IPS-11a (cell line): ENCODE results near the gene TPST1.
"Not testable (repeated sequence)": the region's sequence is repeated elsewhere in the genome, so short reads cannot be mapped to it uniquely, and the experiment has no call there.

ENCODE experiments used
- H3K4me3 ChIP-seq: one replicate; pipeline ENCODE4 v1.5.1; 2013; ENCODE audit warnings: low read depth, low read length, control low read depth

TPST1 gene

DNA sequence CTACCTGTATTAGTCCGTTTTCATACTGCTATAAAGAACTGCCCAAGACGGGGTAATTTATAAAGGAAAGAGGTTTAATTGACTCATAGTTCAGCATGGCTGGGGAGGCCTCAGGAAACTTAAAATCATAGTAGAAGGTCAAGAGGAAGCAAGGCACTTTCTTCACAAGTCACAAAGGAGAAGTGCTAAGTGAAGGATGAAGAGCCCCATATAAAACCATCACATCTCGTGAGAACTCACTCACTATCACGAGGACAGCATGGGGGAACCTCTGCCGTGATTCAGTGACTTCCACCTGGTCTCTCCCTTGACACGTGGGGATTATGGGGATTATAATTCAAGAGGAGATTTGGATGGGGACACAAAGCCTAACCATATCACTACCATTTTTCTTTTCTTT, 119.9 kb downstream of the TPST1 start:
- not testable (repeated sequence) for H3K4me3 ChIP-seq

DNA sequence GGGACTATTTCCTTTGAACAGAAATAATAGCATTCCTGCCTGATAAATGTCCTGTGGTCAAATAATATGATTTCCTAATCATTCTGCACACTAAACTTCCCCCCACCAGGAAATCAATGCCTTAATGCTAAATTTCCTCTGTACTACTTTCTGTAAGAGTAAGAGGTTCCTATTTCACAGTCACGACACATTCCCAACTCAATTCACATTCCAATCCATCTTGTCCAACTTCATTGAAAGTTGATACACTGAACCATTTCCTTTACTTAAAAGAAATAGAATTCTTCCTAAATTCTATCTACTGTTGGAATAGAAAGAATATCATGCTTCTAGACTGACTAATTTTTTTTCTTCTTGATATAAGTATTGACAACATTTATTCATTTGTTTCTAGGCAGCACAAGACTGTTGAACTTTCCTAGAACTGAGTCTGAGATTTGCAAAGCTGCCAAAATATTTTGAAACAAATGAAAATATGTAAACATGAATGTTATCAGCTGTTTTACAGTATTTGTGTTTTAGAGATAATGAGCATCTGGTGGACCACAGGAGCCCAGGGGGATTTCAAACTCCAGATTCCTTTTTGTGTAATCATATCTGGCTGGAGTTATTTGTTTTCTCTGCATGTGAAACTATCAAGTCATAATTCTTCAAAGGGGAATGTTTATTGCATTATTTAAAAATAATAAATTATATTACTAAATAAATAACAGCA, 121.5 kb downstream of the TPST1 start:
- H3K4me3 ChIP-seq = no peak overlapping the region

- no peak overlapping the region for H3K4me3 ChIP-seq
These were observed 125.8 kb downstream of the TPST1 start for GRCh38 chr7:66330961-66331360.

- H3K4me3 ChIP-seq = no peak overlapping the region
These were observed 126.7 kb downstream of the TPST1 start for GRCh38 chr7:66331883-66332282.

DNA sequence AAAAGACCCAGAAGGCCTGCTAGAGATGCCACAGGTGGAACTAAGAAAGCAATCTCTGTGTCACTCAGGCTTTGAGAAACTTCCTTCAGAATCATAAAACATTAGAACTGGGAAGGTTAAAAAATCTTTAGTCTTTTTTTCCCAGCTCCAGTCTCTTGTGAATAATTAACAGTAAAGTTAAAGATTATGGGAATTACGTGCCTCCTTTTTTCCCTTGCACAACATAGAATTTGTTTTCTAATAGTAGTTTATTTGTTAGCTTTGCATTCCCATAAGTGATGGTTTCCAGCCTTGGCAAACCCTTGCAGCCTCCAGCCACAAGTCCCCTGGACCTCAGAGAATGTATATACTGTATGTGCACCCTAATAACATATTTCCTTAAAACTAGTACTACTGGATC, 128.3 kb downstream of the TPST1 start:
- H3K4me3 ChIP-seq = no peak overlapping the region

DNA sequence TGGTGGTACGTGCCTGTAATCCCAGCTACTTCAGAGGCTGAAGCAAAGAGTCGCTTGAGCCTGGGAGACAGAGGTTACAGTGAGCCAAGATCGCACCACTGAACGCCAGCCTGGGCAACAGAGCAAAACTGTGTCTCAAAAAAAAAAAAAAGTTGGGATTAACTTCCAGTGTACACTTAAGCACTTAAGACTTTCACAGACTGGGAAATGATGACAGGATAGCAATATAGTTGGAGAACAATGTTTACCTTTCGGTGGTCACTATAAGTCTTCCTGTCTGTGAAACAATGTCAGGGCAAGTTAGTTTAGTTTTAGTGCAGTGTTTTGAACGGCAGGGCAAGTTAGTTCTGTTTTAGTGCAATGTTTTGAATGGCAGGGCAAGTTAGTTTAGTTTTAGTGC, 130.2 kb downstream of the TPST1 start:
- H3K4me3 ChIP-seq = no peak overlapping the region

DNA sequence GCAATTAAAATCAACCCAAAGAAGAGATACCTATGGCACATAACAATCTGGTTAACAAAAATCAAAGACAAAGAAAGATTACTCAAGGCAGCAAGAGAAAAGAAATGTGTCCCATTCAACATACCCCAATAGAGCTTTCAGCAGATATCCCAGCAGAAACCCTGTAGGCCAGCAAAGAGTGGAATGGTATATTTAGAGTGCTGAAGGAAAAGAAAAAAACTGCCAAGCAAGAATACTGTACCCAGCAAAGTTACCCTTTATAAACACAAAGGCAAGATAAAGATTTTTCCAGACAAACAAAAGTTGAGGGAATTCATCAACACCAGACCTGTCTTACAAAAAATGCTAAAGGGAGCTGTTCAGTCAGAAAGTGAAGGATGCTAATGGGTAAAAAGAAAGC, 131.6 kb downstream of the TPST1 start:
- no peak overlapping the region for H3K4me3 ChIP-seq

DNA sequence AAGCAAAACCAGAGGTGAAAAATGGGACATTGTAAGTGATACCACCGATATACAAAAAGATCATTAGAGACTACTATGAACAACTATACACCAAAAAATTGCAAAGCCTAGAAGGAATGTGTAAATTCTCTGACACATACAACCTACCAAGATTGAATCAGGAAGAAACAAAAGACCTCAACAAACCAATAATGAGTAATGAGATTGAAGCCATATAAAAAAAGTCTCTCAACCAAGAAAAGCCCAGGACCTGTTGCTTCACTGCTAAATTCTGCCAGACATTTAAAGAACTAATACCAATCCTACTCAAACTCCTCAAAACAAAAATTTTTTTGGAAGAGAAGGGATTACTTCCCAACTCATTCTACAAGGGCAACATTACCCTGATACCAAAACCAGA, 134.0 kb downstream of the TPST1 start:
- H3K4me3 ChIP-seq = no peak overlapping the region

GRCh38 chr7:66344166-66344565, 139.0 kb downstream of the TPST1 start:
- no peak overlapping the region for H3K4me3 ChIP-seq

DNA sequence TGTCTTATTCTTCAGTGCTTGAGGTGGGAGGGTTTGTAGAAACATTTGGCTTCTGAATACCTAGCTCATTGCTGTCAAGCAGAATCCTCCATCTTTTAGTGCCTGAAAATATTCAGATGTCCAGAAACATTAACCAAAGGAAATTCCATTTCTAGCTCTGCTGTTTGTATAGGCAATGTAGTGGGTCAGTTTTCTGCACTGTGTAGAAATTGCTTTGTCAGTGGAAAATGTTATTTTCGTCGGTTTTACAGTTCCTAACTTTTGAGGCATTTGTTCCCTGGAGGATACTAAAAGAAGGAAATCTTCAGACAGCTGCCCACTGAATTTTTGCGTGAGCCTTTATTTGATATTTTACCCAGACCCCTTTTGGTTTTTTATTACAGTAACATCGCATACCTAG, 143.4 kb downstream of the TPST1 start:
- H3K4me3 ChIP-seq = no peak overlapping the region

DNA sequence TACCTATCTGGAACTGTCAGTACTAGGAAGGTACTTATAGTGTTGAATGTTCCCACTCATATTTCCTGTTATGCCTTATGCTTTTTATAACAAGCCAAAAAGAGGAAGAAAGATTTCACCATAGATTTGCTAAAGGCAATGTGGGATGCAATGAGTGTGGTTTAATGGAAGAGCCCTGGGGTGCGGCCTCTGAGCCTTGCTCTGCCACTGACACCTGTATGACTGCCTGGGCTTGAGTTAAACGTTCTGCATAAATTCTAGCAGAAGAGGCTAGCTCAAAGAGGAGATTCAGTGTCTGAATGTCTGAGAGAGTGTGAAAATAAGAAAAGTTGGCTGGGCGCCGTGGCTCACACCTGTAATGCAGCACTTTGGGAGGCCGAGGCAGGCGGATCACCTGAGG, 143.8 kb downstream of the TPST1 start:
- no peak overlapping the region for H3K4me3 ChIP-seq

DNA sequence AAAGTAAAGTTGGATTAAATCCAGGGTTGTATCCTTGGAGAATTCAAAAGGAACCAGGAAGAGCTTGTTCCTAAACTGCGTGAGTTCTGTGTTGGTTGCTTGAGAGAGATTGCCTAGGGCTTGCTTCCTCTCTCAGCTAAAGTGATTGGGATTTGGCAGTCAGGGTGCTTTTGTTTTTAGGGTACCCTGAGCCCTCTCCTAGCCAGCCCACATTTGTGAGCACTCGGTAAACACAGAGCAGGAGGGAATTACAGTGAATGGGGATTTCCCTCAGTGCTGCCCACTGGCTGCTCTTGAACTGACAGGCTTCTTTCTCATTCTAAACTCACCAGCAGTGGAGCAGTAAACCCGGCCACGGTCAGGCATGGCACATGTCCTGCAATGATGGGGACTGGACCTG, 146.9 kb downstream of the TPST1 start:
- no peak overlapping the region for H3K4me3 ChIP-seq

DNA sequence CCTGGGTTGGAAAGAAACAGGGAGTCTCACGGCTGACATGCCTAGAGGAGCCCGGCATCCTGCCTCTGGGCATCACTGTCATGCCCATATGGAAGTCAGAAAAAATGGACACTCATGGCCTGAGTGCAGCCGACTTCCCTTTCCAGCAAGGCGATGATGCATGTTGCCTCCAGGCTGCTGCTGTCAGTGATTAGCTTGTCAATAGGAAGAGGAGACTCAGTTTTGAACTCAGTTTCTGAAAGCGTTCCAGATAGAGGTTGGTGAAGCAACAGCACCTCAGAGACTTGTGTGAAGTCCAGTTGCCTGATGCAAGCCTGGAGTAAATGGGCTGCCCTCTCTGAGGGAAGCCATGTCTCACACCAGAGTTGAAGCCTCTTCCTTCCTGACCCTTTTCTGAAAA, 148.4 kb downstream of the TPST1 start:
- H3K4me3 ChIP-seq = no peak overlapping the region

DNA sequence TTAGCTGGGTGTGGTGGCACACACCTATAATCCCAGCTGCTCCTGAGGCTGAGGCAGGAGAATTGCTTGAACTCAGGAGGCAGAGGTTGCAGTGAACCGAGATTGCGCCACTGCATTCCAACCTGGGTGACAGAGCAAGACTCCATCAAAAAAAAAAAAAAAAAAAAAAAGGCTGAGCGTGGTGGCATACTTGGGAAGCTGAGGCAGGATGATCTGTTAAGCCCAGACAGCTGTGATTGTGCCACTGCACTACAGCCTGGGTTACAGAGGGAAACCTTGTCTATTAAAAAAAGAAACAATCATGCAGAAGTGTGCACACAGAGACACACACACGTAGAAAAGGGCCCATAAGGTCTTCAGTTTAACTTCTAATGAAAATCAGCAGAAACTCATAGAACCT, 150.6 kb downstream of the TPST1 start:
- no peak overlapping the region for H3K4me3 ChIP-seq

DNA sequence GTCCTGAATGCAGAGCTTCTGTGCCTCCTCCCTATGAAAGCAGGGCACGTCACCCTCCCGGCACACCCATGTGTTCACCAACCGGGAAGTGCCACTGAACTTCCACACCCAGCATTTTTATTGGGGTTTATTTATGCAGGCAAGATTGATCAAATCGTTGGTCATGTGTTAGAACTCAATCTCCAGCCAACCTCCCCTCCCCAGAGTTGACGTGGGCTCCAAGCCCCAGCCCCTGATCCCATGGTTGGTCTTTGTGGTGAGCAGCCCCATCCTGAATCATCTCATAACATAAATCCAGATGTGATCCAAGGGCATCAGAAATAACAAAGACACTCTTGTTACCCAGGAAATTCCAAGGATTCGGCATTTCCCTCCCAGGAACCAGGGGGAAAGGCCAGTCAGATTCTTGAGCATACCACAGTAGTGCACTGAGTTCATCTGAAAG, 151.2 kb downstream of the TPST1 start:
- H3K4me3 ChIP-seq = no peak overlapping the region

DNA sequence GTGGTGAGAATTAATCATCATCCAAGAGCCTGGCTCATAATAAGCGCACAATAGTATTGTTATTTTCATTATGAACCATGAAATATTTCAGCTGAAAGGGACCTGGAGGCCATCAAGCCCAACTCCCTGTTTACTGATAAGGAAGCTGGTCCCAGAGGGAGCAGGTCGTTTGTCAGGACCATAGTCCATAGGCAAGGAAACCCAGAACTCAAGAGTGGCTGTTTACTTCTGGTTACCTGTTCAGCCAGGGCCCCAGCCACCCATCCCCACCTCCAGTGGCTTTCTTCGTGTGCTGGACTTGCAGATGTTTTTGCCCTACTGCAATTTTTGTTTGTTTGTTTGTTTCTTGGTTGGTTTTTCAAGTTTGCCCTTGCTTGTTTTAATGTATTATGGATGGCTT, 152.0 kb downstream of the TPST1 start:
- H3K4me3 ChIP-seq = no peak overlapping the region

DNA sequence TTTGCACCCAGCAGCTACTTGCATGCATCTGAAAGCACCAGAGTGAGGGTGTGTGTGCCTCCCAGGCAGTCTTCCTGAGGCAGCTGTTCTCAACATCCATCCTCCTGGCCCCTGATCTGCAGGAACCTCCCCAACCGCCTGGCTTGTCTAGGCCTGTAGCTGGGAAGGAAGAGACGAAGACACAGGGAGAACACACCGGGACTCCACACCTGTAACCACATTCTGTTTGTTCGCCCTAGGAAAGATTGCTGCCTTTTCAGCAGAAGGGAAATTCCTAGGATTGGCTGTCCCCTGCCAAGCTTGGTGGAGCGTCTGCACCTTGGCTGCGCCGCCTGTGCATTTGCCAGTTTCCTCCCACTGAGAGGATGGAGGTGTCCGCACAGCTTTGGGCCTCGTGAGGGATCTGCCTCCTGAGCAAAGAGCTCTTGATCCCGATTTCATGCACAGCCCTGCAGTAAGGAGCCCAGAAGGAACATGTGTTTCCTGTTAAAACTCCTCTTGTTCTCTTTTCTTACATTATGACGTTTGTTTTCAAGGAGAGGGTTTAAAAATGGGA, 154.6 kb downstream of the TPST1 start:
- no peak overlapping the region for H3K4me3 ChIP-seq

- H3K4me3 ChIP-seq = no peak overlapping the region
These were observed 157.0 kb downstream of the TPST1 start for GRCh38 chr7:66362136-66362535.

- no peak overlapping the region for H3K4me3 ChIP-seq
These were observed 158.5 kb downstream of the TPST1 start for GRCh38 chr7:66363635-66364034.

DNA sequence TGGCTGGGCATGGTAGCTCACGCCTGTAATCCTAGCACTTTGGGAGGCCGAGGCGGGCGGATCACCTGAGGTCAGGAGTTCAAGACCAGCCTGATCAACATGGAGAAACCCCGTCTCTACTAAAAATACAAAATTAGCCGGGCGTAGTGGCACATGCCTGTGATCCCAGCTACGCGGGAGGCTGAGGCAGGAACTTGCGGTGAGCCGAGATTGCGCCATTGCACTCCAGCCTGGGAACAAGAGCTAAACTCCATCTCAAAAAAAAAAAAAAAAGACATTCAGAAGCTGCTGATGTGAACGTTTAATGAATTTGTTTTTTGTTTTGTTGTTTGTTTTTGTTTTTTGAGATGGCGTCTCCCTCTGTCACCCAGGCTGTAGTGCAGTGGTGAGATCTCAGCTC, 159.9 kb downstream of the TPST1 start:
- H3K4me3 ChIP-seq = not testable (repeated sequence)

- H3K4me3 ChIP-seq = no peak overlapping the region
These were observed 166.1 kb downstream of the TPST1 start for GRCh38 chr7:66371096-66371824.

DNA sequence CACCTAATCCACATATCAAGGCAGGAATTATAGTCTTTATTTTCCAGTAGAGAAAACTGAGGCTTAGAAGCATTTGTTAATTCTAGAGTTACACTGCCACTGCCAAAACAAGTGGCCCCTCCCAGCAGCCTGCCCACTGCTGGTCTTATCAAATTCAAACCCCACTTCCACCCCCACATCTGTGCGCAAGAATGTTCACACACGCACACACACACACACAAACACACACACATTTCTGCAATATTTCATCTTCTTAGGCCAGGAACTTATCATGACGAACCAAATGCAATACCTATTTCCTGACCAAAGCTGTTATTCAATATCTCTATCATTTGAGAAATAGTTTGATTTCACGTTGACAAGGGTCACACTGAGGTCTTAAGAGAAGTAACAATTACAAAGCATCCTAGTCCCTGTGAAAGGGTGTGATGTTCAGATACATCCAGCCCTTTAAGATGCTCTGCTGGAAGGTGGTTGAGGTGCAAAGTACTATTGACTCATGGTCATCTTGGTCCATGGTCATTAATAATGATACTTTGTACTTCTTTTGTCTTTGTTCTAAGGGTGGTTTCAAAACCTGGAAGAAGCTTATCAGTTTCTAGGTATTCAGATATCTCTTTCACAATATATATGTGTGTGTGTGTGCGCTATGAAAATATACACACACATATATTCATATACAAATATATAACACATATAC, 169.2 kb downstream of the TPST1 start:
- not testable (repeated sequence) for H3K4me3 ChIP-seq
